CD4-positive, alpha-beta T cell treated with Interleukin-4 for 4 hours (primary cell): ENCODE data around the gene CLCN2.

ENCODE experiments used
- DNase-seq: peaks from one replicate; pipeline ENCODE4 v3.0.0-alpha.2; 2020

CLCN2 gene

DNA sequence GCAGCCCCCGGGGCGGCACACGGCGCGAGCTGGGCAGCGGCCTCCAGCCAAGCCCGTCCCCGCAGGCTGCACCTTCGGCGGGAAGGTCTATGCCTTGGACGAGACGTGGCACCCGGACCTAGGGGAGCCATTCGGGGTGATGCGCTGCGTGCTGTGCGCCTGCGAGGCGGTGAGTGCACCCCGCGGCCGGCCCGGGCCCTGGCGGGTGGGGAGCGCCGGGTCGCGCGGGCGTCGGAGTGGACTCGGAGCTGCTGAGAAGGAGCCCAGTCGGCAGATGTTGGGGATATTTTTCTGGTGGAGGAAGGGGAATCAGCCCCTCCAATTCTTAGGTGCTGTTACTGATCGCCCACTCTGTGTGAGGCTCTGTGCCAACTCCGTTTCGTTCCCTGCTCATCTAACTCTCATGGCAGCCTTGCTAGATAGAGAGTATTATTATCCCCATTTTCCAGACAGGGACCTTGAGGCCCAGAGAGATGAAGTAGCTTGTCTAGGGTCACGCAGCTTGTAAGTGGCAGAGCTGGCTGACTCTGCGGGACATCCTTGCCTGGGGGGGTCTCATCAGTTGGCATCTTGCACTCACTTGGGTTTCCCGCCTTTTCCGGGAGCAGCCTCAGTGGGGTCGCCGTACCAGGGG is 19.3 kb upstream of the CLCN2 start:
- DNase-seq, result no peak

DNA sequence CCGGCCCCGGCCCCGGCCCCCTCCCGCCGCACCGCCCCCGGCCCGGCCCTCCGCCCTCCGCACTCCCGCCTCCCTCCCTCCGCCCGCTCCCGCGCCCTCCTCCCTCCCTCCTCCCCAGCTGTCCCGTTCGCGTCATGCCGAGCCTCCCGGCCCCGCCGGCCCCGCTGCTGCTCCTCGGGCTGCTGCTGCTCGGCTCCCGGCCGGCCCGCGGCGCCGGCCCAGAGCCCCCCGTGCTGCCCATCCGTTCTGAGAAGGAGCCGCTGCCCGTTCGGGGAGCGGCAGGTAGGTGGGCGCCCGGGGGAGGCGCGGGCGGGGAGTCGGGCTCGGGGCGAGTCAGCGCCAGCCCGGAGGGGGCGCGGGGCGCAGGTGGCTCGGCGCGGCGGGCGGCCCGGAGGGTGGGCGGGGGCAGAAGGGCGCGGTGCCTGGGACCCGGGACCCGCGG is 18.8 kb upstream of the CLCN2 start:
- DNase-seq, result no peak

DNA sequence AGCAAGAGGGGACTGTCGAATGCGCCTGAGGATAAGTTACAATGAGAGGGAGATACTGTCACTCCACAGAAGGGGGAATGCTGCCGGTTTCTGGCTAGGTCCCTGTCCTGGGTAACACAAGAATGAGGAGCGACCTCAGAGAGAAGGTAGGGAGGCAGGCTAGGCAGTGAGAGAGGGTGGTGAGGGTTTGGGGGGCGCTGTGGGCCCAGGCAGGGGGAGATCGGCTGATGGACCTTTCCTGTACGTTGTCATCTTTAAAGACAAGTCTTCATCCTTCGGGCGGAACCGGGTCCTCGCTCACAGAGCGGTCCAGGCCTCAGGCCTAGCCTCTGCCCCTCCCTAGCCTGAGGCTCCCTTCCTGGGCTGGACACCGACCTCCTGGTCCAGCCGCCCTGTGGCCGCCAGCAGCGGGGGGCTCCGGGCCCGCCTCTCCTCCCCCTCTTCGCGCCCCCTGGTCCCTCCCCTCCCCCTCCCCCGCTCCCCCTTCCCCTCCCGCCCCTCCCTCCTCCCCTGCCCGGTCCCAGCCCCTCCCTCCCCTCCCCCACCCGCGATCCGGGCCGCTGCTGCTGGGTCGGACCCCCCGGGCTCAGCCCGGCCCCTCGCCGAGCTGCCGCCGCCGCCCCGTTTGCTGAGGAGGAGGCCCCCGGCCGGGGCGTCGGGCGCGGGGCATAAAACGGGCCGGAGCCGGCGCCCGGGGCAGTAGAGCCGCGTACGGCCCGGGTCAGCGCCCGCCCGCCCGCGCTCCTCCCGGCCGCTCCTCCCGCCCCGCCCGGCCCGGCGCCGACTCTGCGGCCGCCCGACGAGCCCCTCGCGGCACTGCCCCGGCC is 18.2 kb upstream of the CLCN2 start, which contains the start of gene CHRD:
Gene CHRD, plus strand, starts transcription at position 697 of the 827 bp plus-strand sequence. CDS start 265 bp downstream, outside the sequence.
- no peak for DNase-seq

DNA sequence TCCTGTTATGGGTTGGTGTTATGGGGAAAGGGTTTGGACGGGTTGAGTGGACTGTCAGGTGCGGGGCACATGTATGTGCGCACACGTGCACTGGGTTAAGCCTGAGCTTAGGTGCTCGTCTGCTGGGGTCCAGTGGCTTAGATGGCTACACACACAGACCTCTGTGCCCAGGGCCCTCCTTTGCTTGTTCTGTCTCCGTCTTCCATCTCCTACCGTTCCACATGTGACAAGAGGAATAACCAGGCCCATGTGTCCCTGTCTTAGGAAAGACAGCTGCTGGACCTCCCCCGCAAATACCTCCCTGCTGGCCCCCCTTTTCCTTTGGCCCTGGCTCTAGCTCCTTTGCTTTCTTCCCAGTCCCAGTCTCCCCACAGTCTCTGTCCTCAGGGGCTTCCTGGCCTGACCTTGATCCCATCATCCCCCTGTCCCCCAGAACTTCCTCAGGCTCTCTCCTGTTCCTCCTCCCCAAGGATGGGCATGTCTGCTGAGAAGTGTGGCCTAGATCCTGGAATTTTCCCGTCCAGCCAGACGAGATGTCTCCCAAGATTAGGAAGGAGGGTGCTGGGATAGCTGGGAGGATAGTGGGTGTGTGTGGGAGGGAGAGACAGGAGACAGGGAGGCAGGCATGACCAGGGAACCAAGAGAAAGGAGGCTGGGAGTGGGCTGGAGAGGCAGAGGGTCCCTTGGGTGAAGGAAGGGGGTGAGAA is 17.4 kb upstream of the CLCN2 start:
- no peak for DNase-seq

DNA sequence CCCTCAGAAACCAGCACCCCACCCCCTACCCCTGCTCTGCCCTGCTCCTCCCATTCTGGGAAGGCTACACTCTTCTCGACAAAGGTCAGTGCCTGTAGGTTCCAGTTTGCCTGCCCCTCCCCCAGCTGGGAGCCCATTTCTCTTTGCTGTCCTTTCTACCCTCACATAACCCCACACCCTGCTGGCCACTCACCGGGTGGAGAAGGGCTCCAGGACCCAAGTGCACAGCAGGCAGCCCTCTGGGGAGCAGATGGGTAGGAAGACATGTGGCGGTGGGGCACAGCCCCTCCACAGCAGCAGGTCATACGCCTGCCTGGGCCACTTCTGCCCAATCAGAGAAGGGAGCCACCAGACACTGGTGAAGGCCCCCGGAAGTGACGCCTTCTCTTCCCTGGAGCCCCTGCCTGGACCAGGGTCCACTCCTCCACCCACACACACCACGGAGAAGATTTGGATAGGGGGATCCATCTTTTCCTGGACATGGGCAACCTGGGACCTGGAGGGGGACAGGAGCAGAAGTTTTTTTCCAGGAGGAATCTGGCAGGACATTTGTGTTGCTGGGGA is 16.6 kb upstream of the CLCN2 start, which contains the start of gene THPO:
Gene THPO, minus strand, starts transcription at position 326 of the 564 bp plus-strand sequence. CDS start 1,948 bp downstream, outside the sequence.
- no peak for DNase-seq

GRCh38 chr3:184377374-184377773 is 16.0 kb upstream of the CLCN2 start:
- DNase-seq, result no peak

- no peak for DNase-seq
These were observed 14.5 kb upstream of the CLCN2 start for GRCh38 chr3:184375747-184376461.

GRCh38 chr3:184373422-184373821 is 12.0 kb upstream of the CLCN2 start:
- DNase-seq, result no peak

DNA sequence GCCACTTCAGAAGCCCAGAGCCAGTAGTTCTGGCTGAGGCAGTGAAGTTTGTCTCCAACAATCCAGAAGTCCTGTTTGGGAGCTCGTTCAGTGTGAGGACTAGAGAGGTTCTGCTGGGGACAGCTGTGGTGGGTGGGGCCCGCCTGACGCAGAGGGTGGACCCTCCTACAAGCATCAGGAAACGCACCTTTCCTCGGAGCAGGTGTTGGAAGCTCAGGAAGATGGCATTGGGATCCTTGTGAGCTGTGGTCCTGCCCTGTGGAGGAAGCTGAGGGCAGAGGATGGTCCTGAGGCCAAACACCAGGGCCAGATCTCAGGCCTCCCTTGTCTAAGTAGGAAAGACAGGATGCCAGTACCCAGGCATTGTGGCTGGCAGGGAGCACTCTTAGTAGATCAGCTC is 11.5 kb upstream of the CLCN2 start:
- no peak for DNase-seq

- no peak for DNase-seq
These were observed 11.0 kb upstream of the CLCN2 start for GRCh38 chr3:184372296-184372821.

DNA sequence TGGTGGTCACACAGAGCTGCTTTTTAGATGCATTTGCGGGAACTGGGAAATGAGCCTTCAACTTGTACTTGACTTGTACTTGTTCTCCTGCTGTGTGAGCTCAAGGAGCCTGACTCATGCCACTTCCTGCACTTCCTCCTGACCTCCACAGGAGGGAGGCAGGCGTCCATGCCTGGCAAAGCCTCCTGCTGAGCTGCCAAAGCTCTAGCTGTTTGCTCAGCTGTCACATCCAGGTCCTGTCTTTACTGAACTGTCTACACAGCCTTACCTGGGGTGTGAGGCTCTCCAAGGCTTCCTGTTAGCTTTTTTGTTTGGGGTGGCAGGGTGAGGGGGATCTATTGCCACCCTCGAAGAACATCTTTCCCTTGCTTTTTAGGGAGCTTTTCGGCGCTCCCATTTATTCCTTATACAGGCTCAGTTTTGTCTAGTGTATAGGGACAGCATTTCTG is 10.2 kb upstream of the CLCN2 start:
- peak; percentile 56 for DNase-seq

DNA sequence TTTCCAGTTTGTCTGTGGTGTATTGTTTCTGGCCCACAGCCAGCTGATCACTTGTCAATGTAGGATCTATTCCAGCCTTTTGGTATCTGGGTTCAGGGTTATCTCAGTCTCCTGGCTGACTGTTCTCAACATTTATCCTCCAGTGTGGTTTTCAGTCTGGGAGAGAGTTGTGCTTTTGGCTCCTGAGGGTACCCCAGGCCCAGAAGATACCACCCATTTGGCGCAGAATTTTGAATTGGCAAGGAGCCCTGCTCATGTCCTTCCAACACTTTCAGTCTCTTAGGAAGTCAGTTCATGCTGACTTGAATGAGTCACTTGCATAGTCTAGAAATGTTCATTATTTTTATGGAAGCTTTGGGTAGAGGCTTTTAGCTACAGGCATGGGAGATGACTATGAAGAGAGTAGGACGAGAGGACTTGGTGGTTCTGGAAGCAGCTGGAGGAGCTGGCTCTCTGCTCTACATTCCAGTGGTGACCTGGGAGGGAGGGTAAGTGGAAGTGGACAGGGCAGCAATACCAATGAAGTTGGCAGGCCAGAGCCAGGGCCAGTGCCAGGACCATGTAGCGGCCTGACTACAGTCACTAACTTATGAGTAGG is 7.3 kb upstream of the CLCN2 start:
- no peak for DNase-seq

DNA sequence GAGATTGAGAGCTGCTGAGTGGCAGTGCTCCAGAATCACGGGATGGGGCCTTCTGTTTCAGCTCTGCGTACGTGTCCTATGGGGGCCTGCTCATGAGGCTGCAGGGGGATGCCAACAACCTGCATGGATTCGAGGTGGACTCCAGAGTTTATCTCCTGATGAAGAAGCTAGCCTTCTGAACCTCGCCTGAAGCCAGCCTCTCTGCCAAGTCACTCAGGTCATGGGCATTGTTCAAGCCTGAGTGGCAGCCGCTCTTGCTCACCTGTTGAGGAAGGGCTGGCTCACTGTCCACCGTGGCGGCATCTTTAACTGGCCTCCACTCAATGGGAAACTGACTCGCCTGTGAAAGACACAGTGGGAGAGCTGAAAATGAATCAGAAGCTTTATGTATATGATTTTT is 6.7 kb upstream of the CLCN2 start:
- no peak for DNase-seq

DNA sequence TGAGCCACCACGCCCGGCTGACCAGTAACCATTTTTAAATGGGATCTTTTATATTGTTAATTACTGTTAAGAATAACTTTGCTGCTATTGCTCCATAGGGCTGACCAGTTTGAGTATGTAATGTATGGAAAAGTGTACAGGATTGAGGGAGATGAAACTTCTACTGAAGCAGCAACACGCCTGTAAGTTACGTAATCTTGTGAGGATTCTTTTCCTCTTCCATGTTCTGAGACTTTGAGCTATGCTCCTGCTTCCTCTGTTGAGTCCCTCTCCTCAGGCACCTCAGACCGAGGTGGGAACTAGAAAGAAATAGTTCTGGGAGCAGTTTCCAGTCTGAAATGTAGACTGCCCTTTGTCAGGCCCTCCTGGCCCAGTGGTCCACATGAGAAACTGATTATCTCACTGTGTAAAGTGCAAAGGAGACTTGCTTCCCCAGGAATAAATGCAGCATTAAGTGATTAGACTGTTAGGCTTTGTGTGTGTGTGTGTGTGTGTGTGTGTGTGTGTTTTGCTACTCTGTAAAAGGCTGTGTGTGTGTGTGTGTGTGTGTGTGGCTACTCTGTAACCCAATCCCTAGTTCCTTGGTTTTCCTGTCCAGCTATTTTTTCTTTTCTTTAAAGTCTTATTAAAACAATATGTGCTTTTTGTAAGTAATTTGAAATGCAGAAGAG is 5.3 kb upstream of the CLCN2 start:
- DNase-seq, result no peak

- DNase-seq, result peak; percentile 95
These were observed 1.5 kb upstream of the CLCN2 start for GRCh38 chr3:184362668-184363546.

GRCh38 chr3:184361932-184362667 is 695 bp upstream of the CLCN2 start:
- DNase-seq, result peak; percentile 18

- no peak for DNase-seq
These were observed 375 bp downstream of the CLCN2 start for GRCh38 chr3:184360929-184361531.

- DNase-seq, result no peak
These were observed 1.1 kb downstream of the CLCN2 start for GRCh38 chr3:184360070-184360928.
